Globus pallidus (tissue), 1 donor: Measurements from ENCODE around the gene C19orf67.
A peak's percentile ranks its signal among the peaks of the same experiment; 100 is the strongest.

Experiments
- DNase-seq: peaks from one replicate; pipeline ENCODE4 v3.0.0-alpha.2; 2015; ENCODE audit warnings: low spot score

C19orf67 gene

GRCh38 chr19:14081797-14082674 lies 3.5 kb downstream of the C19orf67 start:
- peak; percentile 38 for DNase-seq

- peak; percentile 99 for DNase-seq
Observed at GRCh38 chr19:14080887-14081796, 4.4 kb downstream of the C19orf67 start.

- DNase-seq: no peak
Observed at GRCh38 chr19:14078411-14078810, 7.2 kb downstream of the C19orf67 start.

- DNase-seq: peak; percentile 44
Observed at GRCh38 chr19:14073925-14074838, 11.4 kb downstream of the C19orf67 start.

GRCh38 chr19:14073261-14073924 lies 12.2 kb downstream of the C19orf67 start:
- peak; percentile 66 for DNase-seq

- DNase-seq: no peak
Observed at GRCh38 chr19:14072535-14073260, 12.9 kb downstream of the C19orf67 start, which contains the start of gene MISP3. Gene MISP3 (plus strand): TSS chr19:14072786. CDS start chr19:14073310, 524 bp downstream.

GRCh38 chr19:14070268-14071050 lies 15.1 kb downstream of the C19orf67 start:
- DNase-seq: no peak

GRCh38 chr19:14066134-14066533 lies 19.4 kb downstream of the C19orf67 start:
- no peak for DNase-seq

- no peak for DNase-seq
Observed at GRCh38 chr19:14063105-14063504, 22.5 kb downstream of the C19orf67 start.

GRCh38 chr19:14062558-14062855 lies 23.1 kb downstream of the C19orf67 start:
- no peak for DNase-seq

GRCh38 chr19:14061751-14062557 lies 23.6 kb downstream of the C19orf67 start, which contains the start of gene PALM3:
Gene PALM3 (minus strand): TSS chr19:14062076. CDS start chr19:14061980, 96 bp downstream.
- DNase-seq: no peak

- no peak for DNase-seq
Observed at GRCh38 chr19:14061081-14061749, 24.4 kb downstream of the C19orf67 start.

- no peak for DNase-seq
Observed at GRCh38 chr19:14059652-14060155, 25.9 kb downstream of the C19orf67 start.

GRCh38 chr19:14059093-14059480 lies 26.5 kb downstream of the C19orf67 start:
- no peak for DNase-seq

GRCh38 chr19:14058182-14059092 lies 27.1 kb downstream of the C19orf67 start:
- no peak for DNase-seq

- DNase-seq: no peak
Observed at GRCh38 chr19:14056741-14057356, 28.7 kb downstream of the C19orf67 start.
